Omental fat pad (tissue), 4 donors: ENCODE data around the gene SSH3. TPM values are rescaled to one million over a fixed set of nuclear protein-coding genes. Genes with fewer than 3 reads are reported as not detected.

Experiments used
- ATAC-seq: fragments of 150-250 bp; one replicate; pipeline ENCODE4 v1.9.1; 2016; ENCODE audit warnings: mild to moderate bottlenecking, moderate library complexity; ENCODE audit not compliant: low FRiP score
- DNase-seq: peaks from one replicate; pipeline ENCODE4 v3.0.0-alpha.2; 2019; ENCODE audit warnings: low spot score
- total RNA-seq, 4 donors: library from RNA; depleted of rRNA; stranded (reverse); fragments of >200 nt; gene quantifications; one replicate each; pipeline ENCODE4 v1.1.0, GENCODE V29; 2016
- TF ChIP-seq, protein P1 (sequence below), 3 donors: fragments of 450-650 bp; IDR thresholded peaks; one replicate each; pipeline ENCODE4 v1.5.1; 2016 to 2017; ENCODE audit warnings: antibody characterized with exemption in 3 of 3, mild to moderate bottlenecking in 3 of 3, moderate library complexity in 2 of 3

The SSH3 gene
- total RNA-seq, 4 donors from 2014 or later: 22.6 to 44.6 (median 28.3) TPM

GRCh38 chr11:67310246-67311050 lies 7.1 kb downstream of the SSH3 start:
- DNase-seq: no peak
- ATAC-seq: no peak
- TF ChIP-seq, protein P1, sequence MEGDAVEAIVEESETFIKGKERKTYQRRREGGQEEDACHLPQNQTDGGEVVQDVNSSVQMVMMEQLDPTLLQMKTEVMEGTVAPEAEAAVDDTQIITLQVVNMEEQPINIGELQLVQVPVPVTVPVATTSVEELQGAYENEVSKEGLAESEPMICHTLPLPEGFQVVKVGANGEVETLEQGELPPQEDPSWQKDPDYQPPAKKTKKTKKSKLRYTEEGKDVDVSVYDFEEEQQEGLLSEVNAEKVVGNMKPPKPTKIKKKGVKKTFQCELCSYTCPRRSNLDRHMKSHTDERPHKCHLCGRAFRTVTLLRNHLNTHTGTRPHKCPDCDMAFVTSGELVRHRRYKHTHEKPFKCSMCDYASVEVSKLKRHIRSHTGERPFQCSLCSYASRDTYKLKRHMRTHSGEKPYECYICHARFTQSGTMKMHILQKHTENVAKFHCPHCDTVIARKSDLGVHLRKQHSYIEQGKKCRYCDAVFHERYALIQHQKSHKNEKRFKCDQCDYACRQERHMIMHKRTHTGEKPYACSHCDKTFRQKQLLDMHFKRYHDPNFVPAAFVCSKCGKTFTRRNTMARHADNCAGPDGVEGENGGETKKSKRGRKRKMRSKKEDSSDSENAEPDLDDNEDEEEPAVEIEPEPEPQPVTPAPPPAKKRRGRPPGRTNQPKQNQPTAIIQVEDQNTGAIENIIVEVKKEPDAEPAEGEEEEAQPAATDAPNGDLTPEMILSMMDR (IDR thresholded peaks at IDR 0.05): no peak

GRCh38 chr11:67311051-67311555 lies 7.8 kb downstream of the SSH3 start:
- ATAC-seq (no peak), DNase-seq (no peak)
- TF ChIP-seq, protein P1 (IDR thresholded peaks at IDR 0.05): no peak

DNA sequence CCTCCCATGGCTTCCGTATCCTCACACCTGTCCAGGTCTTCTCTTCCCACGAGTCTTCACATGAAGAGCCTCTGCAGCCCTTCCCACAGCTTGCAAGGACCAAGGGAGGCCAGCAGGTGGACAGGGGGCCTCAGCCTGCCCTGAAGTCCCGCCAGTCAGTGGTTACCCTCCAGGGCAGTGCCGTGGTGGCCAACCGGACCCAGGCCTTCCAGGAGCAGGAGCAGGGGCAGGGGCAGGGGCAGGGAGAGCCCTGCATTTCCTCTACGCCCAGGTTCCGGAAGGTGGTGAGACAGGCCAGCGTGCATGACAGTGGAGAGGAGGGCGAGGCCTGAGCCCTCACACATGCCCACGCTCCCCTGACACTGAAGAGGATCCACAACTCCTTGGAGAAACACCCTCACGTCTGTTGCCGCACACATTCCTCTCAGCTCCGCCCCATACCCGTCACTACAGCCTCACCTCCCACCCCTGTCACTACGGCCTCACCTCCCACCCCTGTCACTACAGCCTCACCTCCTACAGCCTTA lies 8.3 kb downstream of the SSH3 start:
- TF ChIP-seq, protein P1 (IDR thresholded peaks at IDR 0.05): no peak
- ATAC-seq (no peak), DNase-seq (no peak)

GRCh38 chr11:67312187-67313021 lies 9.1 kb downstream of the SSH3 start:
- ATAC-seq (peak; percentile 15), DNase-seq (no peak)
- TF ChIP-seq, protein P1 (IDR thresholded peaks at IDR 0.05): no peak

DNA sequence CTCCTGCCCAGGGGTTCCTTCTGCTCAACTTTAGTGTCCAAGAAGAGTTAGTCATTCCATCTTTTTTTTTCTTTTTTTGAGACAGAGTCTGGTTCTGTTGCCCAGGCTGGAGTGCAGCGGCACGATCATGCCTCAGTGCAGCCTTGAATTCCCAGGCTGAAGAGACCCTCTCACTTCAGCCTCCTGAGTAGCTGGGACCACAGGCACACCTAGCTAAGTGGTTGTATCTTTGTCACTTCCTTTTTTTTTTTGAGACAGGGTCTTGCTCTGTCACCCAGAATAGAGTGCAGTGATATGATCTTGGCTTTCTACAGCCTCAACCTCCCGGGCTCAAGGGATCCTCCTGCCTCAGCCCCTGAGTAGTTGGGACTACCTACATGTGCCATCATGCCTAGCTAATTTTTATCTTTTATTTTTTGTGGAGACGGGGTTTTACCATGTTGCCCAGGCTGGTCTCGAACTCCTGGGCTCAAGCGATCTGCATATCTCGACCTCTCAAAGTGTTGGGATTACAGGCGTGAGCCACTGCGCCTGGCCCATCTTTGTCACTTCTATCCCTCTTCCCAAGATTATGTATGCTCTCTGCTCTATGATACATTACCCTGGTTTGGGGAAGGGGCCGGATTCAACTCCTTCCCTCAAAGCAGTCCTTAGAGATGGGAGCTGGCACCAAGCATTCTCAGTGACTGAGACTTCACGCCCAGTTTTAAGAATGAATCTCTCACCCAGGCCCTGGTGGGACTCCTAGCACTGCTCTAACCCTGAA lies 10.0 kb downstream of the SSH3 start:
- TF ChIP-seq, protein P1 (IDR thresholded peaks at IDR 0.05): no peak
- ATAC-seq: no peak
- no peak for DNase-seq

- ATAC-seq: no peak
- TF ChIP-seq, protein P1 (IDR thresholded peaks at IDR 0.05): no peak
- DNase-seq: no peak
Observed at GRCh38 chr11:67314218-67314617, 10.9 kb downstream of the SSH3 start.
